Right lobe of liver (tissue), 6 donors: ENCODE measurements around the gene MAP4K4. TPM values are rescaled to one million over a fixed set of nuclear protein-coding genes. Genes with fewer than 3 reads are reported as not detected.
"Not testable (repeated sequence)": the region's sequence is repeated elsewhere in the genome, so short reads cannot be mapped to it uniquely, and the experiment has no call there.

Experiments
- ATAC-seq, 4 donors: fragments of 200-7000 bp; cut with Tn5 transposase; one replicate each; pipeline ENCODE4 v1.9.1; 2020; ENCODE audit warnings: mild to moderate bottlenecking in 4 of 4, moderate library complexity in 4 of 4
- DNase-seq, 3 donors: peaks; one replicate each; pipeline ENCODE4 v3.0.0-alpha.2; 2020
- H3K27ac ChIP-seq, 3 donors: fragments of 200-600 bp; one replicate each; pipeline ENCODE4 v1.8.0; 2022
- H3K27me3 ChIP-seq, 2 donors: fragments of 200-600 bp; one replicate each; pipeline ENCODE4 v1.8.0; 2022
- H3K36me3 ChIP-seq, 4 donors: fragments of 200-600 bp; sonication (generic) in 1 of 4; one replicate each; pipeline versions ENCODE4 v1.5.1 to v1.8.0; 2017 to 2022; ENCODE audit warnings: control low read depth in 1 of 4
- H3K4me1 ChIP-seq, 4 donors: fragments of 200-600 bp; sonication (generic) in 1 of 4; one replicate each; pipeline versions ENCODE4 v1.5.1 to v1.8.0; 2017 to 2022; ENCODE audit warnings: control low read depth in 1 of 4
- H3K4me3 ChIP-seq, 3 donors: fragments of 200-600 bp; one replicate each; pipeline ENCODE4 v1.8.0; 2022
- H3K9me3 ChIP-seq, 4 donors: fragments of 200-600 bp; sonication (generic) in 1 of 4; one replicate each; pipeline versions ENCODE4 v1.5.1 to v1.8.0; 2017 to 2022; ENCODE audit warnings: control low read depth in 1 of 4
- POLR2A ChIP-seq: fragments of 450-650 bp; IDR thresholded peaks from one replicate; pipeline ENCODE4 v1.6.1; 2017; ENCODE audit warnings: antibody characterized with exemption, mild to moderate bottlenecking
- WGBS: methylation state at CpG from one replicate; pipeline ENCODE4 v1.1.6; 2018; ENCODE audit warnings: low coverage, low lambda C conversion rate; ENCODE audit not compliant: insufficient coverage; ENCODE audit errors: missing lambda C conversion rate; 5-methylcytosine and 5-hydroxymethylcytosine counted together
- intact Hi-C, 2 donors: fragments of 100-400 bp; cut with DNase I; formaldehyde crosslinking; loops; one replicate each; pipeline versions ENCODE4 v1.11.2 to v1.14.1; 2022
- total RNA-seq, 6 experiments: library from RNA; depleted of rRNA in 2 of 6; stranded (reverse); fragments of >200 nt in 2 of 6; fragmentation: NEBNext Ultra II Directional in 3 of 6; extraction: Animal tissue kit (Norgen Biotek cat#: 25700) in 3 of 6; gene quantifications; one replicate each; pipeline versions ENCODE4 v1.1.0 to v1.2.4, GENCODE V29; 2016 to 2023
- TF ChIP-seq, protein P1 (sequence below), 4 donors: fragments of 200-600 bp in 3 of 4; fragments of 450-650 bp in 1 of 4; IDR thresholded peaks; one replicate each; pipeline versions ENCODE4 v1.5.1 to v1.8.0; 2016 to 2022; ENCODE audit warnings: antibody characterized with exemption in 4 of 4, mild to moderate bottlenecking in 2 of 4
- donor health status: DM: no; HTN: yes; CAD: no.
- donor health status: DM: no; HTN: no; CAD: no.
- donor health status: DM: no; HTN: no; CAD: no.
- donor health status: DM: no; HTN: yes; CAD: no.
- donor health status: DM: no; HTN: yes; CAD: no.

MAP4K4 gene
- total RNA-seq, 6 experiments from 2014 or later, result 29.8 to 36.5 (median 31.1) TPM

DNA sequence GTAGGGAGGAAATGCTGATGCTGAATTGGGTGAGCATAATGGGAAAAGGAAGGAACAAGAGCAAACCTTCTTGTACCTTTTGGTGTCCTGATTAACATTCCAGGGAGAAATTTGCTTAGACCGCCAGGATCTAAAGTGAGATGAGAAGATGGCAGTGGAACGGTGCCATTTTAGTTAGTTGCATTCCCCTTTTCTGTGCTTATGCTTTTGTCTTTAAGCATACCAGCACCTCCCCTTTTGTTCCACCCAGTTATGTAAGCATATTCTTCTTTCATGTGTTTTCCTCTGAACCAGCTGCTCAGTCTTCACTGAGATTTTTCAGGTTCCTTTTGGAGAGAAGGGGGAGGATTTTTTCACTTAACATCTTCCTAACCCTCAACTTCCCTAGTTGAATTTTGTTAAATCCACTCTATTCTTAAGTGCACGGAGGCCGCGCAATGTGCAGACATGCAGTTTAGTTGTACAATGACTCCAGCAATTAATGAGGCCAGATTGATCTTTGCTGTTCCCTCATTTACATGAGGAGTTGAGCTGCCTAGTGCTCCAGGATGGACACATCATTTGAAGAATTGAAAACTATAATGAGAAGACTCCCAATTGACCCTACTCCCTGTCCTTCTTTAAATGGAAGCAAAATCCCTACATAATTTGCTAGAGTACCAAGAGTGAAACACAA lies 73.9 kb downstream of the MAP4K4 start:
- TF ChIP-seq POLR2A, result no peak
- TF ChIP-seq, protein P1, sequence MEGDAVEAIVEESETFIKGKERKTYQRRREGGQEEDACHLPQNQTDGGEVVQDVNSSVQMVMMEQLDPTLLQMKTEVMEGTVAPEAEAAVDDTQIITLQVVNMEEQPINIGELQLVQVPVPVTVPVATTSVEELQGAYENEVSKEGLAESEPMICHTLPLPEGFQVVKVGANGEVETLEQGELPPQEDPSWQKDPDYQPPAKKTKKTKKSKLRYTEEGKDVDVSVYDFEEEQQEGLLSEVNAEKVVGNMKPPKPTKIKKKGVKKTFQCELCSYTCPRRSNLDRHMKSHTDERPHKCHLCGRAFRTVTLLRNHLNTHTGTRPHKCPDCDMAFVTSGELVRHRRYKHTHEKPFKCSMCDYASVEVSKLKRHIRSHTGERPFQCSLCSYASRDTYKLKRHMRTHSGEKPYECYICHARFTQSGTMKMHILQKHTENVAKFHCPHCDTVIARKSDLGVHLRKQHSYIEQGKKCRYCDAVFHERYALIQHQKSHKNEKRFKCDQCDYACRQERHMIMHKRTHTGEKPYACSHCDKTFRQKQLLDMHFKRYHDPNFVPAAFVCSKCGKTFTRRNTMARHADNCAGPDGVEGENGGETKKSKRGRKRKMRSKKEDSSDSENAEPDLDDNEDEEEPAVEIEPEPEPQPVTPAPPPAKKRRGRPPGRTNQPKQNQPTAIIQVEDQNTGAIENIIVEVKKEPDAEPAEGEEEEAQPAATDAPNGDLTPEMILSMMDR (IDR thresholded peaks at IDR 0.05), result no peak
- 89% methylated on average over 5 of the region's 5 CpGs for WGBS
- intact Hi-C loops, result no loop called here
- Histone ChIP-seq H3K9me3 (no peaks in the 10 kb centered on the region), H3K4me1 (peaks cover 0 to 77% (median 42%) of the 10 kb centered on the region in 4 donors), H3K4me3 (no peak overlapping the region), H3K36me3 (no peaks in the 10 kb centered on the region), H3K27ac (peak overlapping the region; percentile 1 to 67 (median 36)), H3K27me3 (no peaks in the 10 kb centered on the region)
- no peak for DNase-seq
- ATAC-seq, result peak in 1 of 4 donors; percentile 1

DNA sequence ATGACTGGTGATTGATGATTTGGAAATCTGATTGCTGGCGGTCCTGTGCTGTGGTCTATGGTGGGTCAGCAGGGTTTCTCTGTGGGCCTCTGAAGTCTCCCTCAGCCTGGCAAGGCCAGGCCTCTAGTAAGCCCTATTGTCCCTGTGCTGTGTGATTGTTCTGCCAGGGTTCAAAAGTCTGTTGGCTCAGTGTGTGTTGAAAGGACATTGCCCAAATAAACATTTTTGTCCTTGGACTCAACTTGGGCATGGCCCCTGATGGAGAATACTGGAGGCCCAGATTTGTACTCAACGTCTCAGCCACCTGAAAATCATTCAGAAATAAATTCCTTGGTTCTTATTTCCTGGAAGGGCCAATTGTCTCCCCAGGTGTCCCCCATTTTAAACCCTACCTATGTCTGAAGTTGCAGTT lies 74.4 kb downstream of the MAP4K4 start:
- WGBS, result 45% methylated on average over 2 of the region's 2 CpGs
- DNase-seq, result peak in 2 of 3 donors; percentile 61 to 85
- Histone ChIP-seq H3K4me3 (no peak overlapping the region), H3K9me3 (no peaks in the 10 kb centered on the region), H3K4me1 (peaks cover 0 to 72% (median 41%) of the 10 kb centered on the region in 4 donors), H3K27ac (peak overlapping the region; percentile 1 to 67 (median 36)), H3K27me3 (no peaks in the 10 kb centered on the region), H3K36me3 (no peaks in the 10 kb centered on the region)
- intact Hi-C loops, result no loop called here
- TF ChIP-seq, protein P1 (IDR thresholded peaks at IDR 0.05), result no peak
- TF ChIP-seq POLR2A, result no peak
- ATAC-seq, result peak; percentile 76 to 92 (median 90)

DNA sequence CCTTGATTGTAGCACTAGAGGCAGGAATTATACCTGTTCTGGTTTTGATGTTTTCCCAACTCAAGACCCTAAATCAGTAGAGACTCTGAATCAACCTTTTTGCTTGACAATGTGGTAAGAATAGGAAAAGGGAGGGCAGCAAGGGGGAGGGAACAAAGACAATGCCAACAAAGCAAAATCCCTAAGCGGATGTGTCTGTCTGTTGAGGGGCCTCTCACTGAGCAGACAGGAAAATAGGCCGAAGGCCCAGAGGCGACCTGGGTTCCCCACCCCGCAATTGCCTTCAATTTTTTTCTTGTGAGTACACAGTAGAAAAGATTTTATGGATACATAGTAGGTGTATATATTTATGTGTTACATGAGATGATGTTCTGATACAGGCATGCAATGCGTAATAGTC lies 75.6 kb downstream of the MAP4K4 start:
- Histone ChIP-seq H3K4me3 (no peak overlapping the region), H3K36me3 (no peaks in the 10 kb centered on the region), H3K4me1 (peaks cover 0 to 60% (median 31%) of the 10 kb centered on the region in 4 donors), H3K27me3 (no peaks in the 10 kb centered on the region), H3K27ac (peak overlapping the region in 1 of 3 donors; percentile 41), H3K9me3 (no peaks in the 10 kb centered on the region)
- intact Hi-C loops, result no loop called here
- ATAC-seq (peak in 1 of 4 donors; percentile 14), DNase-seq (no peak)
- TF ChIP-seq, protein P1 (IDR thresholded peaks at IDR 0.05), result no peak
- no peak for TF ChIP-seq POLR2A
- WGBS, result 71% methylated on average over 5 of the region's 5 CpGs

DNA sequence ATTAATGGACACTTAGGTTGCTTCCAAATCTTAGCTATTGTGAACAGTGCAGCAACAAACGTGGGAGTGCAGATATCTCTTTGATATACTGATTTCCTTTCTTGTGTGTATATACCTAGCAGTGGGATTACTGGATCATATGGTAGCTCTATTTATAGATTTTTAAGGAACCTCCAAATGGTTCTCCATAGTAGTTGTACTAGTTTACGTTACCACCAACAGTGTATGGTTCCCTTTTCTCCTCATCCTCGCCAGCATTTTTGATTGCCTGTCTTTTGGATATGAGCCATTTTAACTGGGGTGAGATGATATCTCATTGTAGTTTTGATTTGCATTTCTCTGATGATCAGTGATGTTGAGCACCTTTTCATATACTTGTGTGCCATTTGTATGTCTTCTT lies 76.5 kb downstream of the MAP4K4 start:
- peaks cover 0 to 52% (median 27%) of the 10 kb centered on the region in 4 donors for H3K4me1 ChIP-seq
- ATAC-seq, H3K27ac ChIP-seq, H3K27me3 ChIP-seq, DNase-seq, intact Hi-C loops, H3K4me3 ChIP-seq, H3K9me3 ChIP-seq, H3K36me3 ChIP-seq: not testable (repeated sequence)
- WGBS, result 52% methylated on average over 3 of the region's 3 CpGs

DNA sequence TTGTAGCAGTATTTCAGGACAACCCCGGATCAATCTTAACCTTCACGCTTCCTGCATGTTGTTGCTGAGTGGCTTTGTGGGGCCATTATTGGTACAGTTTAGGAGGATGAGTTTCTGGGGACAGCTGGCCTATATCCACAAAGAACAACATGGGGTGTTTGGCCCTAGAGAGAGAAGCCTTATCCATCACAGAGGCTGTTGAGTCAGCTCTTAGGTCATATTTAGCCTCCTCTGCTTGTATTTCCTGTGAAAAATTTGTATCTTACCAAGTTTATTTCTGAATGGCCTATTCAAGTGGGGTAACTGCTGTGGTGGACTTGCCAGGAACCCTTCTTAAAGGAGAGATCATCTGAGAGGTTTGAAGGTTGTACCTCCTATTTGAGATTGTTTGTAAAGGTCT lies 77.6 kb downstream of the MAP4K4 start:
- 84% methylated on average over 2 of the region's 2 CpGs for whole genome bisulfite sequencing
- peaks cover 0 to 52% (median 23%) of the 10 kb centered on the region in 4 donors for H3K4me1 ChIP-seq
- H3K4me3 ChIP-seq, result no peak overlapping the region
- no peaks in the 10 kb centered on the region for H3K27me3 ChIP-seq
- H3K9me3 ChIP-seq, result no peaks in the 10 kb centered on the region
- no peak for TF ChIP-seq POLR2A
- TF ChIP-seq, protein P1 (IDR thresholded peaks at IDR 0.05), result no peak
- H3K36me3 ChIP-seq, result no peaks in the 10 kb centered on the region
- DNase-seq (no peak), ATAC-seq (no peak)
- H3K27ac ChIP-seq, result no peak overlapping the region
- intact Hi-C loops, result no loop called here
